ENCODE data around the gene SENP6.

GRCh38 chr6:75691012-75691411 is 89.3 kb downstream of the SENP6 start:
- TF ChIP-seq CREB1 (CRISPR knock-in tag; IDR thresholded peaks at IDR 0.05) (no peak), CTCF (IDR thresholded peaks at IDR 0.05) (no peak), ELF4 (CRISPR knock-in tag; IDR thresholded peaks at IDR 0.05; ENCODE audit: low read depth) (no peak), HMGXB4 (CRISPR knock-in tag; IDR thresholded peaks at IDR 0.05) (no peak), ATF1 (CRISPR knock-in tag; IDR thresholded peaks at IDR 0.05) (no peak), MAX (CRISPR knock-in tag; IDR thresholded peaks at IDR 0.05) (no peak), USF2 (CRISPR knock-in tag; IDR thresholded peaks at IDR 0.05) (no peak), ZNF232 (CRISPR knock-in tag; IDR thresholded peaks at IDR 0.05) (no peak), USF1 (CRISPR knock-in tag; IDR thresholded peaks at IDR 0.05) (no peak), GABPB1 (CRISPR knock-in tag; IDR thresholded peaks at IDR 0.05) (no peak), NFATC4 (CRISPR knock-in tag; IDR thresholded peaks at IDR 0.05) (no peak), ZNF416 (CRISPR knock-in tag; IDR thresholded peaks at IDR 0.05) (no peak), SP1 (CRISPR knock-in tag; conservative IDR thresholded peaks at IDR 0.05) (no peak)

Measured in WTC11 (cell line).